GM12878 (cell line): ENCODE results near the gene GANAB. TPM values are rescaled to one million over a fixed set of nuclear protein-coding genes. Genes with fewer than 3 reads are reported as not detected.

Experiments
- BMI1 ChIP-seq: fragments of 450-650 bp; IDR thresholded peaks from 2 replicates; pipeline ENCODE4 v1.6.1; 2016; ENCODE audit warnings: mild to moderate bottlenecking, moderate library complexity, borderline replicate concordance
- CEBPB ChIP-seq, 2 experiments: fragments of 150-350 bp in 1 of 2; IDR thresholded peaks; 2 replicates each; pipeline ENCODE4 v1.6.1; 2012 to 2014; ENCODE audit warnings: low read depth in 2 of 2, low read length in 2 of 2, borderline replicate concordance in 1 of 2, inconsistent platforms in 1 of 2
- CREB1 ChIP-seq: IDR thresholded peaks from 2 replicates; pipeline ENCODE4 v1.6.1; 2012; ENCODE audit warnings: low read depth, mild to moderate bottlenecking, inconsistent platforms
- EED ChIP-seq: sonication (generic); IDR thresholded peaks from 2 replicates; pipeline ENCODE4 v1.6.1; 2016; ENCODE audit warnings: antibody characterized with exemption, low read depth
- ETV6 ChIP-seq, 2 experiments: fragments of 450-650 bp in 1 of 2; IDR thresholded peaks in 1 of 2; conservative IDR thresholded peaks in 1 of 2; 2 replicates each; pipeline ENCODE4 v1.6.1; 2014; ENCODE audit warnings: antibody characterized with exemption in 1 of 2, borderline replicate concordance in 1 of 2, low read depth in 1 of 2, mild to moderate bottlenecking in 1 of 2, moderate library complexity in 1 of 2
- KDM1A ChIP-seq: fragments of 200-600 bp; sonication (generic); IDR thresholded peaks from 2 replicates; pipeline ENCODE4 v1.6.1; 2016; ENCODE audit warnings: borderline replicate concordance
- PAX5 ChIP-seq: IDR thresholded peaks from 2 replicates; pipeline ENCODE4 v1.6.1; 2011; ENCODE audit warnings: low read depth, low read length, borderline replicate concordance
- RFX5 ChIP-seq: IDR thresholded peaks from 2 replicates; pipeline ENCODE4 v1.6.1; 2011; ENCODE audit warnings: low read depth, low read length, improper control_type of control experiment
- RUNX3 ChIP-seq: IDR thresholded peaks from 2 replicates; pipeline ENCODE4 v1.6.1; 2012; ENCODE audit warnings: low read length, inconsistent platforms
- SMAD1 ChIP-seq: fragments of 450-650 bp; IDR thresholded peaks from 2 replicates; pipeline ENCODE4 v1.6.1; 2018; ENCODE audit warnings: mild to moderate bottlenecking, low read depth; ENCODE audit not compliant: partially characterized antibody
- SP1 ChIP-seq: IDR thresholded peaks from one replicate; pipeline ENCODE4 v1.6.1; 2011; ENCODE audit warnings: low read depth, low read length
- SRF ChIP-seq, 2 experiments: IDR thresholded peaks; 2 replicates each; pipeline ENCODE4 v1.6.1; 2011; ENCODE audit warnings: low read depth in 2 of 2, low read length in 2 of 2, mild to moderate bottlenecking in 1 of 2, moderate library complexity in 1 of 2
- TCF12 ChIP-seq: IDR thresholded peaks from 2 replicates; pipeline ENCODE4 v1.6.1; 2011; ENCODE audit warnings: low read depth, mild to moderate bottlenecking, low read length
- polyA plus RNA-seq, 11 experiments: library from polyadenylated mRNA; depleted of rRNA in 4 of 11; unstranded in 6 of 11; stranded (reverse) in 5 of 11; fragments of >200 nt; fragmentation: Nextera tagmentation in 4 of 11; fragmentation: Illumina TruSeq in 1 of 11; extraction: Ambion mirVana in 4 of 11; extraction: Trizol in 1 of 11; gene quantifications; 1 replicate in 1 of 11; 2 replicates in 10 of 11; pipeline versions ENCODE4 v1.2.1 to v1.2.3, GENCODE V29; 2011 to 2016; ENCODE audit warnings: inconsistent platforms in 2 of 11, missing spikeins in 2 of 11, low read depth in 1 of 11
- total RNA-seq, 4 experiments: library from RNA; depleted of rRNA in 3 of 4; stranded (reverse); fragments of >200 nt in 3 of 4; fragmentation: Illumina TruSeq in 1 of 4; extraction: Trizol in 1 of 4; gene quantifications; 2 replicates each; pipeline versions ENCODE4 v1.2.1 to v1.2.3, GENCODE V29; 2013 to 2021
- TF ChIP-seq, protein P1 (sequence below): IDR thresholded peaks from 2 replicates; pipeline ENCODE4 v1.6.1; 2012; ENCODE audit warnings: low read depth, low read length, improper control_type of control experiment
- TF ChIP-seq, protein P2 (sequence below): fragments of 450-650 bp; IDR thresholded peaks from 2 replicates; pipeline ENCODE4 v1.6.1; 2017; ENCODE audit warnings: mild to moderate bottlenecking, moderate library complexity
- TF ChIP-seq, protein P3 (sequence below): fragments of 150-350 bp; IDR thresholded peaks from 2 replicates; pipeline ENCODE4 v1.6.1; 2014; ENCODE audit warnings: mild to moderate bottlenecking, low read depth, low read length
- TF ChIP-seq, protein P4 (sequence below): fragments of 450-650 bp; IDR thresholded peaks from 2 replicates; pipeline ENCODE4 v1.6.1; 2017; ENCODE audit warnings: borderline replicate concordance

GANAB gene
- total and polyA plus RNA-seq, 10 of the 15 experiments (the other 5 are each of a cell fraction or from before 2014, with no cell fraction given) = 4.5 to 175 (median 102) TPM

DNA sequence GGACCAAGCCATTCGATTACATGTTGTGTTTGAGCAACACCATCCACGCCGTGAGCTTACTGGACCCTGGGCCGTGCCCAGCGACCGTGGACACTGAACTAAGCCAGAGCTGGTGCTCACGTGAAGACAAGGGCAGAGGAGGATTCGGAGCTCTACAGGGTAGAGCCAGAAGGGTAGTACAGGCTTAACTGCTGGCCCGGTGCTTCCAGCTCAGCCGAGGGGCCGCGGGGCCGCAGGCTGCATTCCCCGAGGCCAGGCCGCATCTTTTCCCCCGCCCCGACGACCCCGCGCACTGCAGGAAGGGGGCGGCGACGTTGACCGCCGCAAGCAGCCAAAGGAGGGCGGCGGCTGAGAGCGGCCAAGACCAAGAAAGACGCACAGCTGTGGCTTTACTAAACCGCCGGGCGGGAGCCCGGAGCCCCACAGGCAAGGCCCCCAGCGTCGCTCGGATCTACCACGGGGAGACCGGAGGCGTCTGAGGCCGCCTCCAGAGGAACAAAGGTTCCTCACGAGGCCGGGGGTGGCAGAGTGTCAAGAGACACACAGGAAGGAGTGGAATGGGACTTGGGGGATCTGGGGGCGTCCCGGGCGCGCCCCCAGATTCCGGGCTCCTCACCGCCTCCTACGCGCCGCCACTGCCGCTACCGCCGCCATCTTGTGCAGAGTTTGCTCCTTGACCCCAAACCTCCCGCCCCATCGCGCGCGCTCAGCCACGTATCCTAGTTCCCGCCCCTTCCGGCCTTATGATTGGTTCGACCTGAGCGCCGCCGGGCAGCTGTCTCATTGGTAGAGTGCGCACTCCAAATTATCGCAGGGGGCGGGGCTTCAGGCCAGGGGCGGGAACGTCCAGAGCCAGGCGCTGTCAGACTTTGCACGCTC, at the start of gene GANAB (continued):
- TF ChIP-seq ETV6 (conservative IDR thresholded peaks at IDR 0.05 in 1 of 2, IDR thresholded peaks at IDR 0.05 in 1 of 2; ENCODE audit: borderline replicate concordance in 1 of 2, low read depth in 1 of 2) = no peak
- TF ChIP-seq, protein P1, sequence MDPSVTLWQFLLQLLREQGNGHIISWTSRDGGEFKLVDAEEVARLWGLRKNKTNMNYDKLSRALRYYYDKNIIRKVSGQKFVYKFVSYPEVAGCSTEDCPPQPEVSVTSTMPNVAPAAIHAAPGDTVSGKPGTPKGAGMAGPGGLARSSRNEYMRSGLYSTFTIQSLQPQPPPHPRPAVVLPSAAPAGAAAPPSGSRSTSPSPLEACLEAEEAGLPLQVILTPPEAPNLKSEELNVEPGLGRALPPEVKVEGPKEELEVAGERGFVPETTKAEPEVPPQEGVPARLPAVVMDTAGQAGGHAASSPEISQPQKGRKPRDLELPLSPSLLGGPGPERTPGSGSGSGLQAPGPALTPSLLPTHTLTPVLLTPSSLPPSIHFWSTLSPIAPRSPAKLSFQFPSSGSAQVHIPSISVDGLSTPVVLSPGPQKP = 0 out of 2 replicates have a peak, but pooled peaks have one; percentile 43
- TF ChIP-seq RUNX3 = peak; percentile 64
- TF ChIP-seq CREB1 = peak; percentile 94
- peak; percentile 68 for TF ChIP-seq SP1
- no peak for TF ChIP-seq SRF (IDR thresholded peaks at IDR 0.05; ENCODE audit: low read depth in 2 of 2, low read length in 2 of 2)
- no peak; the same call in 1 of the 2 replicates for TF ChIP-seq PAX5
- TF ChIP-seq TCF12 = no peak
- TF ChIP-seq SMAD1 = peak; percentile 54
- TF ChIP-seq, protein P2, sequence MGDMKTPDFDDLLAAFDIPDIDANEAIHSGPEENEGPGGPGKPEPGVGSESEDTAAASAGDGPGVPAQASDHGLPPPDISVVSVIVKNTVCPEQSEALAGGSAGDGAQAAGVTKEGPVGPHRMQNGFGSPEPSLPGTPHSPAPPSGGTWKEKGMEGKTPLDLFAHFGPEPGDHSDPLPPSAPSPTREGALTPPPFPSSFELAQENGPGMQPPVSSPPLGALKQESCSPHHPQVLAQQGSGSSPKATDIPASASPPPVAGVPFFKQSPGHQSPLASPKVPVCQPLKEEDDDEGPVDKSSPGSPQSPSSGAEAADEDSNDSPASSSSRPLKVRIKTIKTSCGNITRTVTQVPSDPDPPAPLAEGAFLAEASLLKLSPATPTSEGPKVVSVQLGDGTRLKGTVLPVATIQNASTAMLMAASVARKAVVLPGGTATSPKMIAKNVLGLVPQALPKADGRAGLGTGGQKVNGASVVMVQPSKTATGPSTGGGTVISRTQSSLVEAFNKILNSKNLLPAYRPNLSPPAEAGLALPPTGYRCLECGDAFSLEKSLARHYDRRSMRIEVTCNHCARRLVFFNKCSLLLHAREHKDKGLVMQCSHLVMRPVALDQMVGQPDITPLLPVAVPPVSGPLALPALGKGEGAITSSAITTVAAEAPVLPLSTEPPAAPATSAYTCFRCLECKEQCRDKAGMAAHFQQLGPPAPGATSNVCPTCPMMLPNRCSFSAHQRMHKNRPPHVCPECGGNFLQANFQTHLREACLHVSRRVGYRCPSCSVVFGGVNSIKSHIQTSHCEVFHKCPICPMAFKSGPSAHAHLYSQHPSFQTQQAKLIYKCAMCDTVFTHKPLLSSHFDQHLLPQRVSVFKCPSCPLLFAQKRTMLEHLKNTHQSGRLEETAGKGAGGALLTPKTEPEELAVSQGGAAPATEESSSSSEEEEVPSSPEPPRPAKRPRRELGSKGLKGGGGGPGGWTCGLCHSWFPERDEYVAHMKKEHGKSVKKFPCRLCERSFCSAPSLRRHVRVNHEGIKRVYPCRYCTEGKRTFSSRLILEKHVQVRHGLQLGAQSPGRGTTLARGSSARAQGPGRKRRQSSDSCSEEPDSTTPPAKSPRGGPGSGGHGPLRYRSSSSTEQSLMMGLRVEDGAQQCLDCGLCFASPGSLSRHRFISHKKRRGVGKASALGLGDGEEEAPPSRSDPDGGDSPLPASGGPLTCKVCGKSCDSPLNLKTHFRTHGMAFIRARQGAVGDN = peak; percentile 47
- TF ChIP-seq KDM1A = no peak
- no peak for TF ChIP-seq EED
- TF ChIP-seq CEBPB (IDR thresholded peaks at IDR 0.05; ENCODE audit: borderline replicate concordance in 1 of 2, low read depth in 2 of 2, low read length in 2 of 2) = no peak
- TF ChIP-seq BMI1 = no peak
- peak; percentile 48; the same call in 1 of the 2 replicates for TF ChIP-seq RFX5
- TF ChIP-seq, protein P3, sequence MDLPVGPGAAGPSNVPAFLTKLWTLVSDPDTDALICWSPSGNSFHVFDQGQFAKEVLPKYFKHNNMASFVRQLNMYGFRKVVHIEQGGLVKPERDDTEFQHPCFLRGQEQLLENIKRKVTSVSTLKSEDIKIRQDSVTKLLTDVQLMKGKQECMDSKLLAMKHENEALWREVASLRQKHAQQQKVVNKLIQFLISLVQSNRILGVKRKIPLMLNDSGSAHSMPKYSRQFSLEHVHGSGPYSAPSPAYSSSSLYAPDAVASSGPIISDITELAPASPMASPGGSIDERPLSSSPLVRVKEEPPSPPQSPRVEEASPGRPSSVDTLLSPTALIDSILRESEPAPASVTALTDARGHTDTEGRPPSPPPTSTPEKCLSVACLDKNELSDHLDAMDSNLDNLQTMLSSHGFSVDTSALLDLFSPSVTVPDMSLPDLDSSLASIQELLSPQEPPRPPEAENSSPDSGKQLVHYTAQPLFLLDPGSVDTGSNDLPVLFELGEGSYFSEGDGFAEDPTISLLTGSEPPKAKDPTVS = no peak
- TF ChIP-seq, protein P4, sequence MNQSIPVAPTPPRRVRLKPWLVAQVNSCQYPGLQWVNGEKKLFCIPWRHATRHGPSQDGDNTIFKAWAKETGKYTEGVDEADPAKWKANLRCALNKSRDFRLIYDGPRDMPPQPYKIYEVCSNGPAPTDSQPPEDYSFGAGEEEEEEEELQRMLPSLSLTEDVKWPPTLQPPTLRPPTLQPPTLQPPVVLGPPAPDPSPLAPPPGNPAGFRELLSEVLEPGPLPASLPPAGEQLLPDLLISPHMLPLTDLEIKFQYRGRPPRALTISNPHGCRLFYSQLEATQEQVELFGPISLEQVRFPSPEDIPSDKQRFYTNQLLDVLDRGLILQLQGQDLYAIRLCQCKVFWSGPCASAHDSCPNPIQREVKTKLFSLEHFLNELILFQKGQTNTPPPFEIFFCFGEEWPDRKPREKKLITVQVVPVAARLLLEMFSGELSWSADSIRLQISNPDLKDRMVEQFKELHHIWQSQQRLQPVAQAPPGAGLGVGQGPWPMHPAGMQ = no peak
